ENCODE results near the gene DOCK11. TPM values are rescaled to one million over a fixed set of nuclear protein-coding genes. Genes with fewer than 3 reads are reported as not detected.

The DOCK11 gene
- total RNA-seq, 4 donors from 2014 or later, result 36.0 to 50.0 (median 41.1) TPM

DNA sequence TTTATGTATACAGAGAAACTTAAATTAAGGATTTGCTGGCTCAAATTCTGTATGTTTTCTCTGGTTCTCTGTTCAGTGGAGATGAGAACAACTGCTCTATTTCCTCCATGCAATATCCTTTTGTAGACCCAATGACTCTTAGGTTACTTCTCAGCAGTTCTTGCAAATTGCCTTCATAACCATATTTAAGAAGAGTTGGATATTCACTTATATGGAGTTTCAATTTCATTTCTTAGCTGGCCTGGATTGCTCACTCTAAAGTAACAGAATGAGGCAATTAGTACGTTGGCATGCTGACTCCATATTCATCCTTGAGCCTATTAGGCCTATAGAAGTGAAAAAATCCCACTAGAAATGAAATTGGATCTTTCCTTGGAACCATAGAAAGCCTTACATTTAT, 93.6 kb downstream of the DOCK11 start:
- TF ChIP-seq CTCF (IDR thresholded peaks at IDR 0.05) (no peak), POLR2A (IDR thresholded peaks at IDR 0.05) (no peak)

GRCh38 chrX:118593407-118593806, 97.8 kb downstream of the DOCK11 start:
- no peaks in the 10 kb centered on the region for H3K4me1 ChIP-seq
- H3K9me3 ChIP-seq, result no peaks in the 10 kb centered on the region
- 79 to 87% methylated on average over 3 of the region's 3 CpGs for WGBS, 2 donors
- H3K36me3 ChIP-seq, result no peaks in the 10 kb centered on the region
- H3K27me3 ChIP-seq, result no peaks in the 10 kb centered on the region
- DNase-seq, result no peak
- intact Hi-C loops (cut with DNase I), result no loop called here
- H3K4me3 ChIP-seq (replicated peaks in 1 of 3), result no peak overlapping the region
- TF ChIP-seq CTCF (IDR thresholded peaks at IDR 0.05) (no peak), POLR2A (IDR thresholded peaks at IDR 0.05) (no peak)
- no peak overlapping the region for H3K27ac ChIP-seq

More for the DNA sequence above, 93.6 kb downstream of the DOCK11 start:
- H3K36me3 ChIP-seq, result peaks cover 0 to 3% of the 10 kb centered on the region in 2 donors
- no peak overlapping the region for H3K4me3 ChIP-seq (replicated peaks in 1 of 3)
- no peak overlapping the region for H3K27ac ChIP-seq
- no peaks in the 10 kb centered on the region for H3K27me3 ChIP-seq
- intact Hi-C loops (cut with DNase I), result no loop called here
- WGBS, 2 donors, result 91 to 94% methylated on average over 1 of the region's 1 CpG
- no peaks in the 10 kb centered on the region for H3K9me3 ChIP-seq
- no peaks in the 10 kb centered on the region for H3K4me1 ChIP-seq
- DNase-seq, result no peak

GRCh38 chrX:118594697-118595420, 99.2 kb downstream of the DOCK11 start:
- TF ChIP-seq POLR2A (IDR thresholded peaks at IDR 0.05), result no peak
- TF ChIP-seq CTCF (IDR thresholded peaks at IDR 0.05), result no peak

DNA sequence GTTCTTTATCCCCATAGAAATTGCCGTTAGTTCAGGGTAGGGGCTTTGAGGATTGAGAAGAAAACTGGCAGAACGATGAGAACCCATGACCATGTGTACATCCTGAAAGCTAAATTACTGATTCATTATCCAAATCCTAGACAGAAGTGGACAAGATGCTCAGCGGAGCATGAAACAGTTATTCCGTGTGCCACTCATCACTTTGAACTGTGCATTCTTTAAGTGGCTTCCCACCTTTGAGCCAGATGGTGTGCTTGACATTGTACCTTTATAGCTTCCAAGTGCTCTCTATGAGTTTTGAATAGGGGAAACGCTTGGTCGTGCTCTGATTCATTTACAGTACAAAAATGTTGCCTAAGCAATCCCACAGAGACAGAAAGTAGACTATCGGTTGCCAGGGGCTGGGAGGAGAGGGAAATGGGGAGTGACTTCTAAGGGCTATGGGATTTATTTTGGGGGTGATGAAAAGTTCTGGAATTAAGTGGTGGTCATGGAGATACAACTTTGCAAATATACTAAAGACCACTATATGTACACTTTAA, 100.0 kb downstream of the DOCK11 start:
- no peak overlapping the region for H3K4me3 ChIP-seq (replicated peaks in 1 of 3)
- intact Hi-C loops (cut with DNase I), result no loop called here
- TF ChIP-seq POLR2A (IDR thresholded peaks at IDR 0.05) (no peak), CTCF (IDR thresholded peaks at IDR 0.05) (no peak)
- no peak overlapping the region for H3K27ac ChIP-seq
- H3K27me3 ChIP-seq, result no peaks in the 10 kb centered on the region
- no peaks in the 10 kb centered on the region for H3K9me3 ChIP-seq
- DNase-seq, result peak in 1 of 2 donors; percentile 1
- H3K4me1 ChIP-seq, result no peaks in the 10 kb centered on the region
- H3K36me3 ChIP-seq, result no peaks in the 10 kb centered on the region
- 46 to 56% methylated on average over 7 of the region's 7 CpGs for WGBS, 2 donors

More at GRCh38 chrX:118594697-118595420, 99.2 kb downstream of the DOCK11 start:
- no peak for DNase-seq
- H3K4me1 ChIP-seq, result no peaks in the 10 kb centered on the region
- no peaks in the 10 kb centered on the region for H3K36me3 ChIP-seq
- H3K4me3 ChIP-seq (replicated peaks in 1 of 3), result no peak overlapping the region
- H3K27me3 ChIP-seq, result no peaks in the 10 kb centered on the region
- 95% methylated on average over 4 of the region's 4 CpGs for WGBS, 2 donors
- no peaks in the 10 kb centered on the region for H3K9me3 ChIP-seq
- intact Hi-C loops (cut with DNase I), result no loop called here
- H3K27ac ChIP-seq, result no peak overlapping the region

DNA sequence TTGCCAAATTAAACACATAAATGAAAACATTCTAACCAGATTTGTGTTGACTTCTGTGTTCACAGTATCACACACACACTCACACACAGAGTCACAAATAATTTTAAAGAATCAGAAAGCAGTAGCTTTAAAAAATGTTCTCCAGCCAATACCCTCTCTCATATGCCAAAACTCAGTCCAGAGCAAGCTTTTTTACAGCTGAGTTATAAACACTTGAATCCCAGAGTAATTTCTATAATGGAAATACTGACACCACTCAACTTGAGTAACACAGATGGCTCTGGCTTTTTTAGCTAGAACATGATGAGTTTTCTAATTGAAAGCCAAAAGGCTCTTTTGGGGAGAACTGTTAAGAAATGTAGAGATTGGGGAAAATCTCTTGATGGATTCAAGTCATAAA, 100.8 kb downstream of the DOCK11 start:
- H3K27ac ChIP-seq, result no peak overlapping the region
- H3K4me1 ChIP-seq, result no peaks in the 10 kb centered on the region
- TF ChIP-seq POLR2A (IDR thresholded peaks at IDR 0.05), result no peak
- TF ChIP-seq CTCF (IDR thresholded peaks at IDR 0.05), result no peak
- intact Hi-C loops (cut with DNase I), result no loop called here
- H3K27me3 ChIP-seq, result no peaks in the 10 kb centered on the region
- no peak for DNase-seq
- no peaks in the 10 kb centered on the region for H3K9me3 ChIP-seq
- H3K36me3 ChIP-seq, result no peaks in the 10 kb centered on the region
- H3K4me3 ChIP-seq (replicated peaks in 1 of 3), result no peak overlapping the region
